K562 (cell line): ENCODE data around the gene EPB41L4A. TPM values are rescaled to one million over a fixed set of nuclear protein-coding genes. Genes with fewer than 3 reads are reported as not detected.

Experiments
- ATAC-seq: fragments of 200-7000 bp; cut with Tn5 transposase; 3 replicates; pipeline ENCODE4 v1.9.1; 2020; ENCODE audit warnings: moderate library complexity
- BruUV-seq: library from RNA; stranded (reverse); fragments of 400-500 nt; replicated peaks from 2 replicates; lab custom pipeline; 2021; lab: Mats Ljungman, UMichigan
- CTCF ChIA-PET: fragments of 300-600 bp; formaldehyde crosslinking; extraction: SDS; loops from one replicate; lab custom pipeline; 2021; ENCODE audit warnings: low intra/inter-chr PET ratio; lab: Yijun Ruan, JAX
- POLR2A ChIA-PET: fragments of 300-600, 350-650 bp; sonication (Branson Sonifier 250); formaldehyde crosslinking; extraction: SDS; loops from one replicate; lab custom pipeline; 2021; ENCODE audit warnings: antibody characterized with exemption, inconsistent platforms; lab: Yijun Ruan, JAX
- DNase-seq, 4 experiments: peaks; one replicate each; pipeline versions ENCODE4 v3.0.0 to v3.0.0-alpha.2; 2011 to 2018; ENCODE audit warnings: low spot score in 3 of 4, mixed read lengths in 3 of 4; ENCODE audit errors: extremely low read depth in 1 of 4
- FAIRE-seq: peaks from 2 replicates; lab custom pipeline; 2011; peaks lifted over from hg19 to GRCh38; lab: Jason Lieb, UNC
- H2AFZ ChIP-seq: 2 replicates; pipeline ENCODE4 v1.6.0; 2011; ENCODE audit warnings: low read depth, low read length, control low read depth, inconsistent platforms
- H3K27ac ChIP-seq: fragments of 200-600 bp; 3 replicates; pipeline ENCODE4 v1.8.0; 2011; ENCODE audit warnings: low read depth, mild to moderate bottlenecking, control low read depth, inconsistent platforms, low read length, moderate library complexity, mixed read lengths; ENCODE audit errors: extremely low read depth
- H3K27me3 ChIP-seq, 2 experiments: fragments of 300-600 bp in 1 of 2; 2 replicates in 1 of 2; 3 replicates in 1 of 2; pipeline versions ENCODE4 v1.6.0 to v1.8.0; 2011; ENCODE audit warnings: inconsistent platforms in 2 of 2, low read length in 2 of 2, mild to moderate bottlenecking in 1 of 2, mixed read lengths in 1 of 2, moderate library complexity in 1 of 2; ENCODE audit not compliant: control insufficient read depth in 2 of 2, insufficient read depth in 2 of 2
- H3K36me3 ChIP-seq: fragments of 300-600 bp; 3 replicates; pipeline ENCODE4 v1.8.0; 2011; ENCODE audit warnings: mild to moderate bottlenecking, low read length, inconsistent platforms; ENCODE audit not compliant: control insufficient read depth, insufficient read depth
- H3K4me1 ChIP-seq, 2 experiments: fragments of 200-600 bp in 1 of 2; replicated peaks in 1 of 2; 2 replicates in 1 of 2; 3 replicates in 1 of 2; pipeline versions ENCODE4 v1.5.1 to v1.8.0; 2011; ENCODE audit warnings: inconsistent platforms in 2 of 2, low read length in 2 of 2, mild to moderate bottlenecking in 1 of 2, mixed read lengths in 1 of 2, moderate library complexity in 1 of 2; ENCODE audit not compliant: control insufficient read depth in 2 of 2, insufficient read depth in 2 of 2
- H3K4me2 ChIP-seq: 2 replicates; pipeline ENCODE4 v1.6.1; 2011; ENCODE audit warnings: low read length, control low read depth, inconsistent platforms, mixed read lengths; ENCODE audit not compliant: insufficient read depth
- H3K4me3 ChIP-seq: fragments of 200-600 bp; sonication (generic), shearing (Covaris generic); 2 replicates; pipeline ENCODE4 v1.5.1; 2016; ENCODE audit warnings: control low read depth, inconsistent platforms
- H3K79me2 ChIP-seq: fragments of 200-600 bp; 3 replicates; pipeline ENCODE4 v1.8.0; 2011; ENCODE audit warnings: low read length, inconsistent platforms; ENCODE audit not compliant: control insufficient read depth, insufficient read depth
- H3K9ac ChIP-seq, 2 experiments: 2 replicates each; pipeline versions ENCODE4 v1.6.0 to v1.6.1; 2011; ENCODE audit warnings: low read depth in 2 of 2, low read length in 2 of 2, control low read depth in 1 of 2, inconsistent platforms in 1 of 2, mild to moderate bottlenecking in 1 of 2, mixed read lengths in 1 of 2; ENCODE audit not compliant: insufficient read depth in 1 of 2
- H3K9me1 ChIP-seq: one replicate; pipeline ENCODE4 v1.6.0; 2011; ENCODE audit warnings: inconsistent platforms, mild to moderate bottlenecking, low read length, moderate library complexity; ENCODE audit not compliant: control insufficient read depth, insufficient read depth
- H3K9me3 ChIP-seq: replicated peaks from 2 replicates; pipeline ENCODE4 v1.5.1; 2011; ENCODE audit warnings: low read depth, low read length, inconsistent platforms; ENCODE audit not compliant: control insufficient read depth, insufficient read depth
- H4K20me1 ChIP-seq: replicated peaks from 2 replicates; pipeline ENCODE4 v1.6.1; 2011; ENCODE audit warnings: low read length, inconsistent platforms, mixed read lengths; ENCODE audit not compliant: control insufficient read depth, insufficient read depth
- EP400 ChIP-seq: fragments of 450-650 bp; IDR thresholded peaks from 2 replicates; pipeline ENCODE4 v1.6.1; 2017; ENCODE audit warnings: antibody characterized with exemption, mild to moderate bottlenecking, moderate library complexity
- EWSR1 ChIP-seq: fragments of 450-650 bp; IDR thresholded peaks from 2 replicates; pipeline ENCODE4 v1.6.1; 2018; ENCODE audit warnings: borderline replicate concordance, mild to moderate bottlenecking, low read depth, moderate library complexity; ENCODE audit not compliant: partially characterized antibody
- RFX7 ChIP-seq: fragments of 250-450 bp; sonication (Bioruptor Pico); IDR thresholded peaks from 2 replicates; pipeline ENCODE4 v1.5.1; 2021; ENCODE audit warnings: mild to moderate bottlenecking
- SUPT5H ChIP-seq: fragments of 450-650 bp; IDR thresholded peaks from 2 replicates; pipeline ENCODE4 v1.6.1; 2016
- WGBS: fragments of 100-300 bp; shearing (Covaris generic); methylation state at CpG from one replicate; pipeline ENCODE4 v1.1.6; 2016; ENCODE audit warnings: low coverage, mixed read lengths; ENCODE audit not compliant: insufficient coverage; ENCODE audit errors: missing lambda C conversion rate; 5-methylcytosine and 5-hydroxymethylcytosine counted together
- in situ Hi-C: fragments of 300-500 bp; cut with MboI; formaldehyde crosslinking; loops from 4 replicates; pipeline ENCODE4 v1.15.0; 2018; ENCODE audit warnings: inconsistent platforms, mixed read lengths
- intact Hi-C: fragments of 100-400 bp; cut with micrococcal nuclease; formaldehyde crosslinking; loops from 2 replicates; pipeline ENCODE4 v1.14.2; 2022
- polyA plus RNA-seq, 8 experiments: library from polyadenylated mRNA; depleted of rRNA in 4 of 8; stranded (reverse) in 5 of 8; unstranded in 3 of 8; fragments of >200 nt; fragmentation: Nextera tagmentation in 2 of 8; fragmentation: Illumina TruSeq in 1 of 8; extraction: Ambion mirVana in 2 of 8; extraction: Trizol in 1 of 8; gene quantifications; 2 replicates each; pipeline versions ENCODE4 v1.2.1 to v1.2.3, GENCODE V29; 2011 to 2014; ENCODE audit warnings: inconsistent platforms in 1 of 8, missing spikeins in 1 of 8
- total RNA-seq, 7 experiments: library from RNA; depleted of rRNA in 6 of 7; stranded (reverse); fragments of >200 nt in 6 of 7; fragmentation: Illumina TruSeq in 2 of 7; extraction: Trizol in 2 of 7; gene quantifications; 2 replicates each; pipeline versions ENCODE4 v1.2.1 to v1.2.3, GENCODE V29; 2011 to 2021; ENCODE audit warnings: low replicate concordance in 1 of 7
- TF ChIP-seq, protein P1 (sequence below): fragments of 450-650 bp; IDR thresholded peaks from 2 replicates; pipeline ENCODE4 v1.6.1; 2017; ENCODE audit warnings: antibody characterized with exemption, mild to moderate bottlenecking

Gene EPB41L4A
- total and polyA plus RNA-seq, 9 of the 15 experiments (the other 6 are each of a cell fraction or from before 2014, with no cell fraction given), result 0.04 to 0.35 (median 0.12) TPM; not detected in 3

- TF ChIP-seq, protein P1, sequence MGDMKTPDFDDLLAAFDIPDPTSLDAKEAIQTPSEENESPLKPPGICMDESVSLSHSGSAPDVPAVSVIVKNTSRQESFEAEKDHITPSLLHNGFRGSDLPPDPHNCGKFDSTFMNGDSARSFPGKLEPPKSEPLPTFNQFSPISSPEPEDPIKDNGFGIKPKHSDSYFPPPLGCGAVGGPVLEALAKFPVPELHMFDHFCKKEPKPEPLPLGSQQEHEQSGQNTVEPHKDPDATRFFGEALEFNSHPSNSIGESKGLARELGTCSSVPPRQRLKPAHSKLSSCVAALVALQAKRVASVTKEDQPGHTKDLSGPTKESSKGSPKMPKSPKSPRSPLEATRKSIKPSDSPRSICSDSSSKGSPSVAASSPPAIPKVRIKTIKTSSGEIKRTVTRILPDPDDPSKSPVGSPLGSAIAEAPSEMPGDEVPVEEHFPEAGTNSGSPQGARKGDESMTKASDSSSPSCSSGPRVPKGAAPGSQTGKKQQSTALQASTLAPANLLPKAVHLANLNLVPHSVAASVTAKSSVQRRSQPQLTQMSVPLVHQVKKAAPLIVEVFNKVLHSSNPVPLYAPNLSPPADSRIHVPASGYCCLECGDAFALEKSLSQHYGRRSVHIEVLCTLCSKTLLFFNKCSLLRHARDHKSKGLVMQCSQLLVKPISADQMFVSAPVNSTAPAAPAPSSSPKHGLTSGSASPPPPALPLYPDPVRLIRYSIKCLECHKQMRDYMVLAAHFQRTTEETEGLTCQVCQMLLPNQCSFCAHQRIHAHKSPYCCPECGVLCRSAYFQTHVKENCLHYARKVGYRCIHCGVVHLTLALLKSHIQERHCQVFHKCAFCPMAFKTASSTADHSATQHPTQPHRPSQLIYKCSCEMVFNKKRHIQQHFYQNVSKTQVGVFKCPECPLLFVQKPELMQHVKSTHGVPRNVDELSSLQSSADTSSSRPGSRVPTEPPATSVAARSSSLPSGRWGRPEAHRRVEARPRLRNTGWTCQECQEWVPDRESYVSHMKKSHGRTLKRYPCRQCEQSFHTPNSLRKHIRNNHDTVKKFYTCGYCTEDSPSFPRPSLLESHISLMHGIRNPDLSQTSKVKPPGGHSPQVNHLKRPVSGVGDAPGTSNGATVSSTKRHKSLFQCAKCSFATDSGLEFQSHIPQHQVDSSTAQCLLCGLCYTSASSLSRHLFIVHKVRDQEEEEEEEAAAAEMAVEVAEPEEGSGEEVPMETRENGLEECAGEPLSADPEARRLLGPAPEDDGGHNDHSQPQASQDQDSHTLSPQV, result 0 out of 2 replicates have a peak, but pooled peaks have one; percentile 23
- TF ChIP-seq EP400, result peak; percentile 30; the same call in 1 of the 2 replicates
Measured at GRCh38 chr5:112165897-112166737, 253.0 kb downstream of the EPB41L4A start (continued).

- FAIRE-seq (no peak), ATAC-seq (no peak), DNase-seq (no peak)
- in situ Hi-C loops, result no loop called here
- Histone ChIP-seq H3K4me3 (no peak overlapping the region), H3K79me2 (peaks cover 27% of the 10 kb centered on the region), H3K36me3 (peaks cover 59% of the 10 kb centered on the region), H3K27me3 (no peaks in the 10 kb centered on the region), H3K9me1 (peaks cover 6% of the 10 kb centered on the region), H3K4me1 (peaks cover 0 to 6% of the 10 kb centered on the region in 2 experiments; a peak in 2 of 5 replicates), H2AFZ (no peak overlapping the region), H3K4me2 (no peak overlapping the region), H3K27ac (no peak overlapping the region), H3K9me3 (no peaks in the 10 kb centered on the region), H3K9ac (no peak overlapping the region), H4K20me1 (no peaks in the 10 kb centered on the region)
- TF ChIP-seq SUPT5H (0 out of 2 replicates have a peak, but pooled peaks have one; percentile 36), RFX7 (CRISPR knock-in tag) (no peak), EWSR1 (peak; percentile 14)
- intact Hi-C loops, result no loop called here
- WGBS, result 67% methylated on average over 3 of the region's 3 CpGs
- no TSS peak for BruUV-seq
- ChIA-PET POLR2A (interaction anchor here (0.6 to 1.6 kb wide), 2 partner anchors 11 to 14 kb away, joined by 3 to 5 read pairs; no protein-coding TSS in a partner anchor), CTCF (no interaction called here)
Measured at GRCh38 chr5:112165399-112165798, 253.7 kb downstream of the EPB41L4A start.
